HepG2 (cell line): ENCODE data around the gene TNNI3K. TPM values are rescaled to one million over a fixed set of nuclear protein-coding genes. Genes with fewer than 3 reads are reported as not detected.

ENCODE experiments used
- ATAC-seq: fragments of 200-7000 bp; cut with Tn5 transposase; 3 replicates; pipeline ENCODE4 v1.9.1; 2020; ENCODE audit warnings: mild to moderate bottlenecking, moderate library complexity
- BruUV-seq: library from RNA; stranded (reverse); fragments of 400-500 nt; replicated peaks from 2 replicates; lab custom pipeline; 2021; lab: Mats Ljungman, UMichigan
- CTCF ChIA-PET: fragments of 300-600 bp; formaldehyde crosslinking; extraction: SDS; loops from one replicate; lab custom pipeline; 2021; ENCODE audit warnings: low total read pairs, inconsistent platforms, low intra/inter-chr PET ratio; lab: Yijun Ruan, JAX
- POLR2A ChIA-PET: fragments of 350-600 bp; sonication (Branson Sonifier 250); formaldehyde crosslinking; loops from one replicate; lab custom pipeline; 2020; ENCODE audit warnings: antibody characterized with exemption, inconsistent platforms; lab: Yijun Ruan, JAX
- DNase-seq: peaks from one replicate; pipeline ENCODE4 v3.0.0-alpha.2; 2015; ENCODE audit warnings: low spot score
- FAIRE-seq: peaks from 3 replicates; lab custom pipeline; 2011; peaks lifted over from hg19 to GRCh38; lab: Jason Lieb, UNC
- H2AFZ ChIP-seq: one replicate; pipeline ENCODE4 v1.6.1; 2011; ENCODE audit warnings: low read length, inconsistent platforms
- H3K27ac ChIP-seq: fragments of 300-600 bp; 3 replicates; pipeline ENCODE4 v1.8.0; 2011; ENCODE audit warnings: mixed run types, mild to moderate bottlenecking, mixed read lengths, low read length, inconsistent platforms; ENCODE audit not compliant: insufficient read depth; ENCODE audit errors: extremely low read length
- H3K27me3 ChIP-seq, 2 experiments: fragments of 200-600 bp in 1 of 2; 2 replicates in 1 of 2; 3 replicates in 1 of 2; pipeline versions ENCODE4 v1.6.0 to v1.8.0; 2011; ENCODE audit warnings: low read length in 2 of 2, mild to moderate bottlenecking in 2 of 2, moderate library complexity in 2 of 2, inconsistent platforms in 1 of 2; ENCODE audit not compliant: insufficient read depth in 2 of 2, control insufficient read depth in 1 of 2
- H3K36me3 ChIP-seq, 2 experiments: fragments of 200-600 bp in 1 of 2; replicated peaks in 1 of 2; 2 replicates in 1 of 2; 3 replicates in 1 of 2; pipeline versions ENCODE4 v1.5.1 to v1.8.0; 2011; ENCODE audit warnings: low read length in 2 of 2, inconsistent platforms in 1 of 2; ENCODE audit not compliant: insufficient read depth in 2 of 2, control insufficient read depth in 1 of 2
- H3K4me1 ChIP-seq: 2 replicates; pipeline ENCODE4 v1.5.1; 2012; ENCODE audit warnings: low read length, inconsistent platforms; ENCODE audit not compliant: insufficient read depth
- H3K4me2 ChIP-seq: 2 replicates; pipeline ENCODE4 v1.6.0; 2011; ENCODE audit warnings: low read depth, low read length, inconsistent platforms
- H3K4me3 ChIP-seq, 3 experiments: fragments of 200-600 bp in 1 of 3; sonication (generic), shearing (Covaris generic) in 1 of 3; replicated peaks in 1 of 3; 2 replicates each; pipeline ENCODE4 v1.5.1; 2011 to 2016; ENCODE audit warnings: low read length in 3 of 3, inconsistent platforms in 2 of 3, low read depth in 2 of 3, mild to moderate bottlenecking in 2 of 3, control low read depth in 1 of 3, mixed read lengths in 1 of 3; ENCODE audit not compliant: insufficient read depth in 1 of 3
- H3K79me2 ChIP-seq: one replicate; pipeline ENCODE4 v1.6.1; 2011; ENCODE audit warnings: low read length, inconsistent platforms; ENCODE audit not compliant: insufficient read depth
- H3K9ac ChIP-seq: 2 replicates; pipeline ENCODE4 v1.6.0; 2011; ENCODE audit warnings: mild to moderate bottlenecking, low read depth, low read length, inconsistent platforms; ENCODE audit not compliant: insufficient read depth
- H3K9me3 ChIP-seq: 2 replicates; pipeline ENCODE4 v1.5.1; 2012; ENCODE audit warnings: mild to moderate bottlenecking, low read length
- H4K20me1 ChIP-seq: 2 replicates; pipeline ENCODE4 v1.6.0; 2011; ENCODE audit warnings: inconsistent platforms, mild to moderate bottlenecking, low read length, moderate library complexity; ENCODE audit not compliant: insufficient read depth
- CBX1 ChIP-seq: IDR thresholded peaks from one replicate; pipeline ENCODE4 v1.6.1; 2016; ENCODE audit warnings: antibody characterized with exemption, low read depth
- FOXC1 ChIP-seq: sonication (generic); formaldehyde crosslinking; IDR thresholded peaks from 2 replicates; pipeline ENCODE4 v1.8.0; 2022; ENCODE audit warnings: mild to moderate bottlenecking, missing genetic modification reagents, borderline replicate concordance
- HDAC1 ChIP-seq: sonication (generic); formaldehyde crosslinking; IDR thresholded peaks from 2 replicates; pipeline ENCODE4 v1.5.1; 2020; ENCODE audit warnings: mild to moderate bottlenecking, missing genetic modification reagents
- HNRNPH1 ChIP-seq: fragments of 200-400 bp; formaldehyde crosslinking; optimal IDR thresholded peaks from 2 replicates; pipeline ENCODE3; 2017; ENCODE audit warnings: mild to moderate bottlenecking, low read depth, low read length
- MYC ChIP-seq: sonication (generic); formaldehyde crosslinking; IDR thresholded peaks from 2 replicates; pipeline ENCODE4 v1.9.0; 2021; ENCODE audit warnings: missing genetic modification reagents, borderline replicate concordance
- NFRKB ChIP-seq: fragments of 450-650 bp; IDR thresholded peaks from 2 replicates; pipeline ENCODE4 v1.6.1; 2017
- SAFB2 ChIP-seq: sonication (generic); formaldehyde crosslinking; IDR thresholded peaks from 2 replicates; pipeline ENCODE4 v1.5.1; 2020; ENCODE audit warnings: missing genetic modification reagents, low read depth, mild to moderate bottlenecking, borderline replicate concordance
- SALL2 ChIP-seq: sonication (generic); formaldehyde crosslinking; IDR thresholded peaks from 2 replicates; pipeline ENCODE4 v1.8.1; 2023; ENCODE audit warnings: mild to moderate bottlenecking, missing genetic modification reagents, inconsistent platforms
- SIX1 ChIP-seq: sonication (generic); formaldehyde crosslinking; IDR thresholded peaks from 2 replicates; pipeline ENCODE4 v1.4.0; 2020; ENCODE audit warnings: missing genetic modification reagents, borderline replicate concordance
- SIX4 ChIP-seq: sonication (generic); formaldehyde crosslinking; IDR thresholded peaks from 2 replicates; pipeline ENCODE4 v1.4.0; 2020; ENCODE audit warnings: missing genetic modification reagents
- SRY ChIP-seq: sonication (generic); formaldehyde crosslinking; IDR thresholded peaks from 2 replicates; pipeline ENCODE4 v1.8.0; 2022; ENCODE audit warnings: mild to moderate bottlenecking, missing genetic modification reagents
- ZFP37 ChIP-seq: sonication (generic); formaldehyde crosslinking; IDR thresholded peaks from 2 replicates; pipeline ENCODE4 v1.4.0; 2020; ENCODE audit warnings: missing genetic modification reagents, borderline replicate concordance
- ZNF335 ChIP-seq: sonication (generic); formaldehyde crosslinking; IDR thresholded peaks from 2 replicates; pipeline ENCODE4 v1.4.0; 2020; ENCODE audit warnings: missing genetic modification reagents
- ZNF546 ChIP-seq: sonication (generic); formaldehyde crosslinking; conservative IDR thresholded peaks from 2 replicates; pipeline ENCODE4 v1.8.1; 2023; ENCODE audit warnings: mild to moderate bottlenecking, missing genetic modification reagents
- ZNF720 ChIP-seq: sonication (generic); formaldehyde crosslinking; IDR thresholded peaks from 2 replicates; pipeline ENCODE4 v1.4.0; 2020; ENCODE audit warnings: missing genetic modification reagents
- WGBS: methylation state at CpG from one replicate; pipeline ENCODE4 v1.1.6; 2017; ENCODE audit warnings: low lambda C conversion rate; 5-methylcytosine and 5-hydroxymethylcytosine counted together
- in situ Hi-C: cut with HindIII; loops from 2 replicates; pipeline ENCODE4 v1.10.0; 2017; ENCODE audit warnings: low pct_unique_long_range_greater_than_20kb; ENCODE audit not compliant: extremely low pct_ligation_motif_present
- intact Hi-C: fragments of 100-400 bp; cut with micrococcal nuclease; formaldehyde crosslinking; loops from one replicate; pipeline ENCODE4 v1.10.0; 2022; ENCODE audit not compliant: unreplicated experiment
- polyA plus RNA-seq, 8 experiments: library from polyadenylated mRNA; depleted of rRNA in 3 of 8; stranded (reverse) in 7 of 8; unstranded in 1 of 8; fragments of >200 nt; fragmentation: Illumina TruSeq in 4 of 8; extraction: Trizol in 4 of 8; gene quantifications; 2 replicates each; pipeline versions ENCODE4 v1.2.1 to v1.2.3, GENCODE V29; 2011 to 2016; ENCODE audit warnings: low read depth in 4 of 8, missing spikeins in 1 of 8, mixed read lengths in 1 of 8; ENCODE audit not compliant: insufficient read depth in 1 of 8
- total RNA-seq, 5 experiments: library from RNA; depleted of rRNA; stranded (reverse); fragments of >200 nt; fragmentation: Illumina TruSeq; extraction: Trizol; gene quantifications; 2 replicates each; pipeline ENCODE4 v1.2.3, GENCODE V29; 2016; ENCODE audit warnings: low read depth in 1 of 5
- TF ChIP-seq, protein P1 (sequence below): sonication (generic); formaldehyde crosslinking; IDR thresholded peaks from 2 replicates; pipeline ENCODE4 v1.8.0; 2022; ENCODE audit warnings: mild to moderate bottlenecking, missing genetic modification reagents, borderline replicate concordance
- TF ChIP-seq, protein P2 (sequence below): sonication (generic); formaldehyde crosslinking; IDR thresholded peaks from 2 replicates; pipeline ENCODE4 v1.4.0; 2020; ENCODE audit warnings: missing genetic modification reagents

The TNNI3K gene
- total and polyA plus RNA-seq, 2 of the 13 experiments (the other 11 are each of a cell fraction or from before 2014, with no cell fraction given) = 1.1 TPM; not detected in 1

DNA sequence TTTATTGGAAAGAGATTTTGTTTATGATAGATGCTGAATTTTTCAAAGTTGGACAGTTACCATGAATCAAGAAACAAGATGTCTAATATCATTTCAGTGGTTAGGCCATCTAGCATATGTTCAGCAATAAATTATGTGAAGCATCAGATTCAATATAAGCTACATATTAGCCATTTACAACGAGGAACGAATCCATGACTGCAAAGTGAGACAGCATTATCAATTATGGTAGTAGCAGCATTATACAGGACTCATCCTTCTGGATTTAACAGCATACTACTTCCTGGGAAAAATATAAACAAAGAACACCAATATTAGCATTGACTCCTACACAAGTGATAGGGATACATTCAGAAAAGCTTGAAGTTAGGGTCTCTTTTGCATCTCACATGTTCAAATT is 218.1 kb downstream of the TNNI3K start:
- BruUV-seq = no TSS peak
- H2AFZ ChIP-seq = no peak overlapping the region
- no peak for TF ChIP-seq MYC
- no peak for TF ChIP-seq SIX1 (CRISPR knock-in tag)
- TF ChIP-seq SALL2 (CRISPR knock-in tag) = no peak
- TF ChIP-seq ZNF335 = no peak
- TF ChIP-seq ZFP37 = no peak
- TF ChIP-seq HDAC1 = no peak
- no peak for TF ChIP-seq SIX4 (CRISPR knock-in tag)
- no peak for TF ChIP-seq HNRNPH1
- TF ChIP-seq SAFB2 (CRISPR knock-in tag) = no peak
- TF ChIP-seq, protein P1, sequence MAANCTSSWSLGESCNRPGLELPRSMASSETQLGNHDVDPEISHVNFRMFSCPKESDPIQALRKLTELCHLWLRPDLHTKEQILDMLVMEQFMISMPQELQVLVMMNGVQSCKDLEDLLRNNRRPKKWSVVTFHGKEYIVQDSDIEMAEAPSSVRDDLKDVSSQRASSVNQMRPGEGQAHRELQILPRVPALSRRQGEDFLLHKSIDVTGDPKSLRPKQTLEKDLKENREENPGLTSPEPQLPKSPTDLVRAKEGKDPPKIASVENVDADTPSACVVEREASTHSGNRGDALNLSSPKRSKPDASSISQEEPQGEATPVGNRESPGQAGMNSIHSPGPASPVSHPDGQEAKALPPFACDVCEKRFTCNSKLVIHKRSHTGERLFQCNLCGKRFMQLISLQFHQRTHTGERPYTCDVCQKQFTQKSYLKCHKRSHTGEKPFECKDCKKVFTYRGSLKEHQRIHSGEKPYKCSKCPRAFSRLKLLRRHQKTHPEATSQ (CRISPR knock-in tag) = no peak
- TF ChIP-seq CBX1 = no peak
- no peak for TF ChIP-seq FOXC1 (CRISPR knock-in tag)
- TF ChIP-seq SRY (CRISPR knock-in tag) = no peak
- TF ChIP-seq ZNF546 = no peak
- TF ChIP-seq ZNF720 (CRISPR knock-in tag) = no peak
- TF ChIP-seq, protein P2, sequence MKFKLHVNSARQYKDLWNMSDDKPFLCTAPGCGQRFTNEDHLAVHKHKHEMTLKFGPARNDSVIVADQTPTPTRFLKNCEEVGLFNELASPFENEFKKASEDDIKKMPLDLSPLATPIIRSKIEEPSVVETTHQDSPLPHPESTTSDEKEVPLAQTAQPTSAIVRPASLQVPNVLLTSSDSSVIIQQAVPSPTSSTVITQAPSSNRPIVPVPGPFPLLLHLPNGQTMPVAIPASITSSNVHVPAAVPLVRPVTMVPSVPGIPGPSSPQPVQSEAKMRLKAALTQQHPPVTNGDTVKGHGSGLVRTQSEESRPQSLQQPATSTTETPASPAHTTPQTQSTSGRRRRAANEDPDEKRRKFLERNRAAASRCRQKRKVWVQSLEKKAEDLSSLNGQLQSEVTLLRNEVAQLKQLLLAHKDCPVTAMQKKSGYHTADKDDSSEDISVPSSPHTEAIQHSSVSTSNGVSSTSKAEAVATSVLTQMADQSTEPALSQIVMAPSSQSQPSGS (CRISPR knock-in tag) = no peak
- TF ChIP-seq NFRKB = no peak
- TF ChIP-seq, all 625 proteins: peak for 0

More for the DNA sequence above, 218.1 kb downstream of the TNNI3K start:
- H3K27me3 ChIP-seq = no peaks in the 10 kb centered on the region
- no peaks in the 10 kb centered on the region for H3K36me3 ChIP-seq
- no peak overlapping the region for H3K4me2 ChIP-seq
- FAIRE-seq = no peak
- ATAC-seq = no peak
- 0% methylated on average over 2 of the region's 2 CpGs for WGBS
- H3K79me2 ChIP-seq = no peaks in the 10 kb centered on the region
- no peaks in the 10 kb centered on the region for H3K4me1 ChIP-seq
- H3K9me3 ChIP-seq = no peaks in the 10 kb centered on the region
- in situ Hi-C loops (loop anchor here (25.0 kb wide), 1 partner anchor 616 kb away; no protein-coding TSS in a partner anchor), intact Hi-C loops (no loop called here)
- H3K9ac ChIP-seq = no peak overlapping the region
- no peaks in the 10 kb centered on the region for H4K20me1 ChIP-seq
- H3K27ac ChIP-seq = no peak overlapping the region
- DNase-seq = no peak
- POLR2A ChIA-PET = no interaction called here
- CTCF ChIA-PET = no interaction called here
- no peak overlapping the region for H3K4me3 ChIP-seq
